GM21367 (cell line): ENCODE measurements around the gene CYP2C9.

Experiments
- ATAC-seq: cut with Tn5 transposase; IDR thresholded peaks from one replicate; pipeline ENCODE4 v1.9.1; 2021; ENCODE audit not compliant: unreplicated experiment

CYP2C9 gene

GRCh38 chr10:95035332-95036295, 97.2 kb downstream of the CYP2C9 start:
- no peak for ATAC-seq

GRCh38 chr10:95039281-95039680, 100.8 kb downstream of the CYP2C9 start:
- ATAC-seq, result no peak
